Stimulated activated naive CD8-positive, alpha-beta T cell treated with anti-CD3 and anti-CD28 coated beads, Interleukin-15, Interleukin-2, amounts not matched to agents 100 U/mL and 50 U/mL, for 24 hours (primary cell): ENCODE results near the gene MARCHF9.

Source experiments
- ATAC-seq: fragments of 150-1000 bp; cut with Tn5 transposase; one replicate; pipeline ENCODE4 v1.10.0; 2021
- DNase-seq: peaks from one replicate; pipeline ENCODE4 v3.0.0; 2021

The MARCHF9 gene

GRCh38 chr12:57753756-57754337 lies 1.1 kb upstream of the MARCHF9 start:
- DNase-seq (no peak), ATAC-seq (no peak)

GRCh38 chr12:57755194-57755453 lies 221 bp downstream of the MARCHF9 start:
- no peak for DNase-seq
- no peak for ATAC-seq

GRCh38 chr12:57755454-57756372 lies 810 bp downstream of the MARCHF9 start:
- peak; percentile 45 for DNase-seq
- no peak for ATAC-seq

- DNase-seq (peak; percentile 80), ATAC-seq (peak; percentile 49)
Observed at GRCh38 chr12:57756406-57757341, 1.8 kb downstream of the MARCHF9 start.

- DNase-seq (no peak), ATAC-seq (no peak)
Observed at GRCh38 chr12:57757771-57758170, 2.9 kb downstream of the MARCHF9 start.

- DNase-seq (no peak), ATAC-seq (no peak)
Observed at GRCh38 chr12:57758552-57759359, 3.9 kb downstream of the MARCHF9 start.

- DNase-seq (peak; percentile 48), ATAC-seq (no peak)
Observed at GRCh38 chr12:57759360-57759980, 4.6 kb downstream of the MARCHF9 start.

- no peak for ATAC-seq
- no peak for DNase-seq
Observed at GRCh38 chr12:57760347-57760982, 5.6 kb downstream of the MARCHF9 start.

GRCh38 chr12:57761391-57761998 lies 6.6 kb downstream of the MARCHF9 start:
- no peak for DNase-seq
- no peak for ATAC-seq

- DNase-seq (no peak), ATAC-seq (no peak)
Observed at GRCh38 chr12:57762463-57762862, 7.6 kb downstream of the MARCHF9 start.

- ATAC-seq (no peak), DNase-seq (no peak)
Observed at GRCh38 chr12:57763881-57764661, 9.2 kb downstream of the MARCHF9 start.

GRCh38 chr12:57764662-57765002 lies 9.7 kb downstream of the MARCHF9 start:
- ATAC-seq: peak; percentile 0

GRCh38 chr12:57765003-57765697 lies 10.2 kb downstream of the MARCHF9 start:
- ATAC-seq (peak; percentile 65), DNase-seq (peak; percentile 74)

More at GRCh38 chr12:57764662-57765002, 9.7 kb downstream of the MARCHF9 start:
- DNase-seq: peak; percentile 55

GRCh38 chr12:57765698-57766463 lies 11.0 kb downstream of the MARCHF9 start:
- peak; percentile 14 for ATAC-seq
- DNase-seq: peak; percentile 29

- DNase-seq: peak; percentile 52
- ATAC-seq: peak; percentile 42
Observed at GRCh38 chr12:57766464-57767304, 11.8 kb downstream of the MARCHF9 start, which contains the start of gene CYP27B1. Gene CYP27B1 (minus strand): TSS chr12:57767078. CDS start chr12:57767041, 37 bp downstream.

- DNase-seq: no peak
- no peak for ATAC-seq
Observed at GRCh38 chr12:57767305-57767698, 12.4 kb downstream of the MARCHF9 start.

- ATAC-seq: no peak
- DNase-seq: no peak
Observed at GRCh38 chr12:57767876-57768275, 13.0 kb downstream of the MARCHF9 start.
